ENCODE measurements around the gene TARS3.
"Not testable (repeated sequence)": the region's sequence is repeated elsewhere in the genome, so short reads cannot be mapped to it uniquely, and the experiment has no call there.

Gene TARS3

GRCh38 chr15:101697488-101697887 lies 26.8 kb downstream of the TARS3 start:
- no peak for DNase-seq

GRCh38 chr15:101696829-101697228 lies 27.4 kb downstream of the TARS3 start:
- DNase-seq = no peak

- DNase-seq = no peak
Observed at GRCh38 chr15:101694261-101694660, 30.0 kb downstream of the TARS3 start.

GRCh38 chr15:101692801-101693598 lies 31.3 kb downstream of the TARS3 start:
- no peak for DNase-seq

- DNase-seq = no peak
Observed at GRCh38 chr15:101689901-101690300, 34.4 kb downstream of the TARS3 start.

GRCh38 chr15:101686718-101687117 lies 37.6 kb downstream of the TARS3 start:
- DNase-seq = no peak

GRCh38 chr15:101684877-101685276 lies 39.4 kb downstream of the TARS3 start:
- no peak for DNase-seq

GRCh38 chr15:101684384-101684783 lies 39.9 kb downstream of the TARS3 start:
- no peak for DNase-seq

GRCh38 chr15:101679806-101680205 lies 44.5 kb downstream of the TARS3 start:
- DNase-seq = no peak

- no peak for DNase-seq
Observed at GRCh38 chr15:101676921-101677329, 47.3 kb downstream of the TARS3 start.

GRCh38 chr15:101675796-101676582 lies 48.3 kb downstream of the TARS3 start:
- DNase-seq = no peak

- DNase-seq = no peak
Observed at GRCh38 chr15:101675015-101675414, 49.3 kb downstream of the TARS3 start.

- no peak for DNase-seq
Observed at GRCh38 chr15:101672298-101672697, 52.0 kb downstream of the TARS3 start.

- DNase-seq = no peak
Observed at GRCh38 chr15:101669744-101670143, 54.5 kb downstream of the TARS3 start.

GRCh38 chr15:101667881-101668280 lies 56.4 kb downstream of the TARS3 start:
- DNase-seq = no peak

GRCh38 chr15:101664303-101664913 lies 59.9 kb downstream of the TARS3 start:
- no peak for DNase-seq

- DNase-seq = no peak
Observed at GRCh38 chr15:101662203-101662602, 62.1 kb downstream of the TARS3 start.

GRCh38 chr15:101660005-101660404 lies 64.3 kb downstream of the TARS3 start:
- no peak for DNase-seq

GRCh38 chr15:101657968-101658784 lies 66.1 kb downstream of the TARS3 start:
- no peak for DNase-seq

- DNase-seq = no peak
Observed at GRCh38 chr15:101657171-101657570, 67.1 kb downstream of the TARS3 start.

GRCh38 chr15:101654624-101655337 lies 69.5 kb downstream of the TARS3 start:
- DNase-seq = not testable (repeated sequence)

GRCh38 chr15:101654171-101654570 lies 70.1 kb downstream of the TARS3 start:
- no peak for DNase-seq
